22Rv1 (cell line): ENCODE results near the gene KLHDC4.

ENCODE experiments used
- H3K27ac ChIP-seq: fragments of 450-650 bp; 2 replicates; pipeline ENCODE4 v1.5.1; 2017
- ZFX ChIP-seq: fragments of 450-650 bp; IDR thresholded peaks from 2 replicates; pipeline ENCODE4 v1.6.1; 2017; ENCODE audit warnings: antibody characterized with exemption, borderline replicate concordance
- TF ChIP-seq, protein P1 (sequence below): fragments of 450-650 bp; IDR thresholded peaks from 2 replicates; pipeline ENCODE4 v1.5.1; 2017; ENCODE audit warnings: mild to moderate bottlenecking

The KLHDC4 gene

DNA sequence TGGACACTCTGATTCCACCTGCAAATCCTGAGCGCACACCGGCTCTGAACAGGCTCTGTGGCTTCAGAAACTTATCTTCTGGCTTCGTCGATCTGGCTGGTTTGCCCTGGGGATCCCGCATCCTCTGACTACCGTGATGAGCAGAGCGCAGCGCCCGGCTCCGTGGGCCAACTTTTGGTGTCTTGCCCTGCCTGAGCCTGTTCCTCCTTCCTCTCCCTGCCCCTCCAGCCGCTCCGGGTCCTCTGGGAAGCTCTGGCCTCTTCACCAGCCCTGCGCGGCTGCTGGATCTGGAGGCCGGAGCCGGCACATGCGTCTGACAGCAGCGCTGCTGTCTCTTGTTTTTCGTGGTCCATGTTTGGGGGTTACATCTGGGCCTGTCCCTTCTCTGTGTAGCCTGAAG lies 97.8 kb downstream of the KLHDC4 start:
- TF ChIP-seq ZFX, result no peak
- TF ChIP-seq, protein P1, sequence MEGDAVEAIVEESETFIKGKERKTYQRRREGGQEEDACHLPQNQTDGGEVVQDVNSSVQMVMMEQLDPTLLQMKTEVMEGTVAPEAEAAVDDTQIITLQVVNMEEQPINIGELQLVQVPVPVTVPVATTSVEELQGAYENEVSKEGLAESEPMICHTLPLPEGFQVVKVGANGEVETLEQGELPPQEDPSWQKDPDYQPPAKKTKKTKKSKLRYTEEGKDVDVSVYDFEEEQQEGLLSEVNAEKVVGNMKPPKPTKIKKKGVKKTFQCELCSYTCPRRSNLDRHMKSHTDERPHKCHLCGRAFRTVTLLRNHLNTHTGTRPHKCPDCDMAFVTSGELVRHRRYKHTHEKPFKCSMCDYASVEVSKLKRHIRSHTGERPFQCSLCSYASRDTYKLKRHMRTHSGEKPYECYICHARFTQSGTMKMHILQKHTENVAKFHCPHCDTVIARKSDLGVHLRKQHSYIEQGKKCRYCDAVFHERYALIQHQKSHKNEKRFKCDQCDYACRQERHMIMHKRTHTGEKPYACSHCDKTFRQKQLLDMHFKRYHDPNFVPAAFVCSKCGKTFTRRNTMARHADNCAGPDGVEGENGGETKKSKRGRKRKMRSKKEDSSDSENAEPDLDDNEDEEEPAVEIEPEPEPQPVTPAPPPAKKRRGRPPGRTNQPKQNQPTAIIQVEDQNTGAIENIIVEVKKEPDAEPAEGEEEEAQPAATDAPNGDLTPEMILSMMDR, result no peak
- H3K27ac ChIP-seq, result no peak overlapping the region

DNA sequence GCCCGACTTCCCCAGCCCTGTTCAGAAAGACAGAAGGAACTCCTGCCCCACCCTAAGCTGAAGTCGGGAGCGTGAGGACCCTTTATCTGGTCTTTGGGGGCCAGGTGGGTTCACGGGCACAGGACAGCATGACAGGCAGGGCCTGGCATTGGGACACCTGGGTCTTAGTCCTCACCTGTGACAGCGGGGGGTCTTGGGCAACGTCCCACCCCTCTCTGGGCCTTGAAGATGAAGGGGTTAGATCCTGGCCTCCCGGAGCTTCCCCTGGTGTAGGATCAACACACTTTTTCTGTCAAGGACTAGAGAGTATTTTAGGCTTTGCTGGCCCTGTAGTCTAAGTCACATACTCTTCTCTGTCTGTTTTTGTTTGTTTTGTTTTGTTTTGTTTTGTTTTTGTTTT lies 98.3 kb downstream of the KLHDC4 start:
- no peak overlapping the region for H3K27ac ChIP-seq
- TF ChIP-seq ZFX, result no peak
- TF ChIP-seq, protein P1, result no peak

DNA sequence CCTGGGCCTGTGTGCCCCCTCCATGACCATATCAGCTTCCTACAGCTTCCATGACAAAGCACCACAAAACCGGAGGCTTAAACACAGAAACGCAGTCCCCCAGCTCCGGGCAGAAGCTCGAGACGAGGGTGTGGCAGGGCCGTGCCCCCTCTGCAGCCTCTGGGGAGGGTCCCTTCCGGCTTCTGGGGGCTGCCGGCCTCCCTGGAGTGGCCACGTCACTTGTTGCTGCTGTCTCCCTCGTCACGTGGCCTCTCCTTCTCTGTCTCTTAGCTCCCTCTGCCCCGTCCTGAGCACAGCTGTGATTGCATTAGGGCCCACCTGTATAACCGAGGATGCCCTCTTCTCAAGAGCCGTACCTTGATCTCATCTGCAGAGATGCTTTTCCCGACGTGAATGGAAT lies 98.9 kb downstream of the KLHDC4 start:
- TF ChIP-seq, protein P1, result no peak
- no peak for TF ChIP-seq ZFX
- no peak overlapping the region for H3K27ac ChIP-seq

DNA sequence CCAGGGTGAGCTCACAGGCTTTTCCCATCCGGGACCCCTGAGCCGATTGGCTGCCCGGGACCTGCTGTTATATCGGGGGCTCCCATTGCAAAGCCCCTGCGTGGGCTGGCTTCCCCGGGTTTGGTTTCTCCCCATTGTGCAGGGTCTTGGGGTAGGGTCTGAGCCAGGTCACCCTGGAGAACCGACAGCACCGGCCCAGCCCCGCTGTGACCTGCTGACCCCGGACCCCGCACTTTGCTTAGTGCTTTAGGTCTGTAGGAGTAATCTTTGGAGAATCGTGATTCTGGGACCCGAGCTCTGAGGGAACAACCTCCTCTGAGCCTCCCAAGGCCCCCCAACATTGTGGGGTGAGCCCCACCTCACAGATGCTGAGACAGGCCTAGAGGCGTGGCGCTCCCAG lies 100.6 kb downstream of the KLHDC4 start:
- TF ChIP-seq ZFX, result no peak
- TF ChIP-seq, protein P1, result no peak

DNA sequence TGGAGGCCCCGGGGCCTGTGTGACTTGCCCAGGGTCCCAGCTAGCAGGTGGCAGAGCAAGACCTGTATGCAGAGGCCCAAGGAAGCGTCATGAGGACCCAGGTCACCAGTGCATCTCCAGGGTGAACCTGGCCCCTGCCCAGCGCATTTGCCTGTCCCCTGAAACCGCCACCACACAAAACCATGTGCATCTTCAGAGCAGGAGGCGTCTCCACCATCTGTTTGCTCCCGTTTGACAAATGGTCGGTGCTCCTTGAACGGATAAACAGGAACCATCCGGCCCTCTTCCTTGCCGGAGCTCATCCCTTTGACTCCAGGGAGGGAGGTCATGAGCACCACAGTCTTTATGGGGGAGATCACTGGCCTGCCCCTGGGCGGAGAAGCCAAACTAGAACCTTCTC lies 101.0 kb downstream of the KLHDC4 start:
- H3K27ac ChIP-seq, result no peak overlapping the region
- TF ChIP-seq, protein P1, result no peak
- TF ChIP-seq ZFX, result no peak

More for the DNA sequence above, 100.6 kb downstream of the KLHDC4 start:
- H3K27ac ChIP-seq, result no peak overlapping the region

DNA sequence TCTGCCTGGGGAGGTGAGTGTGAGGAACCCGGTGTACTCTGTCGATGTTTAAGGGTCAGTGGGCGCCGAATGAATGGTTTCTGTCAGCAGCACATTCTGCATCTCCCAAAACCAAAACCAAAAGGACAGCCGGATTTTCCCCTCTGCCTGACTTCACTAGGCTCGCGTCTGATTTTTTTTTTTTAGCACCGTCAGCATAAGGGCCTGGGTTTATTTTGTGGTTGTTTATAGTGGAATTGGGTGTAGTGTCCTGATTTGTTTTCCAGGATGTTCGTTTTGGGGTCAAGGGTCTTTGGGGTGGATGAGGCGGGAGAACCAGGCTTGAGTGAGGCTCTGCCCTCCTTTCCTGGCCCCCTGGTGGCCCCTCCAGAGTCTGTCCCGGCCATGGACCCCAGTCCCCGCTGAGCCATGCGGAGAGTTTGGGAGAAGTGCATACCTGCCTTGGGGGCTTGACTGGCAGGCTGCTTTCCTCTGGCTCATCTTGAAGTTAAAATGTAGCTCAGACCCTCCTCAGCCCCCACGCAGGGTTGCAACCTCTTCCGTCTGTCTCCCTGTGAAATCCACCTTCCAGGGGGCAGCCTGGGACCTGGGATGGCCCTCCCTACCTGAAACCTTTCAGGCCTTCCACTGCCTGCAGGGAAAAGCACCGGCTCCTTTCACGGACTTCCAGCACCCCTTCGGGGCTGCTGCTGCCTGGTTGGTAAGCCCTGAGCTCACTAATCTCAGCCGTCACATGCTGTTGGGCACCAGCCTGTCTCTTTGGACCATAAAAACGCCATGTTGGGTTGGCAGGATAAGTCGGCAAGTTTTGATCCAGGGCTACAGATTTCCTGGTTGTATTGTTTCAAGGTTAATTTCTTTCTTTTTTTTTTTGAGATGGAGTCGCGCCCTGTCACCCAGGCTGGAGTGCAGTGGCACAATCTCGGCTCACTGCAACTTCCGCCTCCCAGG lies 103.3 kb downstream of the KLHDC4 start:
- TF ChIP-seq, protein P1, result no peak
- no peak overlapping the region for H3K27ac ChIP-seq

DNA sequence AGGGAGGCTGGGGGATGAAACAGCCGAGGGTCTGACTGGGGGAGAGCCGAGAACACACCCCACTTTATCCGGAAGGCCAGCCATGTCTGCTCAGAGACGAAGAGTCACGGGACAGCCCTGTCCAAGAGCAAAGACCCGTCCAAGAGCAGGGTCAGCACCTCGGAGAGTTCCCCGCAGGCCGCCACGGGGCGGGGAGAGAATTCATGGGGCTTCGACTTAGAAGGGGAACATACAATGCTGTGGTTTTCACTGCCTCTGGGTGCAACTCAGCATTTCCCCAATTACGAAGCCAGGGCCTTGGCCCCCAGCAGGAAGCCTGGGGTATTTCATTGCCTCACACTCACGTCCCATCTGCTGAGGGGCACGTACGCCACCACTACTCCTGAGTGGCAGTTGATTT lies 104.2 kb downstream of the KLHDC4 start:
- TF ChIP-seq, protein P1, result no peak
- TF ChIP-seq ZFX, result no peak
- no peak overlapping the region for H3K27ac ChIP-seq
